ENCODE data around the gene SNTG2. TPM values are rescaled to one million over a fixed set of nuclear protein-coding genes. Genes with fewer than 3 reads are reported as not detected.

The SNTG2 gene
- total RNA-seq, 1 experiment from 2014 or later: not detected

- no peak for DNase-seq
- Mint-ChIP-seq H3K4me1 (ENCODE audit: low read depth, unreplicated experiment) (no peaks in the 10 kb centered on the region), H3K27ac (ENCODE audit: unreplicated experiment) (no peak overlapping the region), H3K27me3 (ENCODE audit: insufficient read depth, unreplicated experiment) (peaks cover 18% of the 10 kb centered on the region), H3K4me3 (ENCODE audit: unreplicated experiment) (no peak overlapping the region), H3K9me3 (ENCODE audit: unreplicated experiment) (no peaks in the 10 kb centered on the region), H3K36me3 (ENCODE audit: insufficient read depth, unreplicated experiment) (no peaks in the 10 kb centered on the region)
- TF ChIP-seq CTCF (IDR thresholded peaks at IDR 0.05; ENCODE audit: insufficient read depth in 1 of 2, low read depth in 1 of 2, low read length in 1 of 2, severe bottlenecking in 1 of 2, unreplicated experiment in 1 of 2): no peak
- no peak overlapping the region for H3K4me3 ChIP-seq (ENCODE audit: low read depth, low read length)
- POLR2A ChIA-PET: no interaction called here
- H3K9me3 ChIP-seq: no peaks in the 10 kb centered on the region
- intact Hi-C loops (cut with micrococcal nuclease; ENCODE audit: unreplicated experiment): no loop called here
- BruUV-seq (replicated peaks): no TSS peak
- H3K27me3 ChIP-seq (replicated peaks; ENCODE audit: control insufficient read depth, insufficient read depth, low read length): no peaks in the 10 kb centered on the region; the same call in 1 of the 2 replicates
- CTCF ChIA-PET: interaction anchor here (0.6 kb wide), 1 partner anchor 220 kb away, joined by 3 read pairs; no protein-coding TSS in a partner anchor
- no peaks in the 10 kb centered on the region for H3K36me3 ChIP-seq (ENCODE audit: control insufficient read depth, insufficient read depth, low read length)
- H3K4me1 ChIP-seq: no peaks in the 10 kb centered on the region
Observed at GRCh38 chr2:1268034-1268433, 317.4 kb downstream of the SNTG2 start.

GRCh38 chr2:1269812-1270211 is 319.2 kb downstream of the SNTG2 start:
- Mint-ChIP-seq H3K4me3 (ENCODE audit: unreplicated experiment) (no peak overlapping the region), H3K9me3 (ENCODE audit: unreplicated experiment) (no peaks in the 10 kb centered on the region), H3K36me3 (ENCODE audit: insufficient read depth, unreplicated experiment) (no peaks in the 10 kb centered on the region), H3K4me1 (ENCODE audit: low read depth, unreplicated experiment) (no peaks in the 10 kb centered on the region), H3K27ac (ENCODE audit: unreplicated experiment) (no peak overlapping the region), H3K27me3 (ENCODE audit: insufficient read depth, unreplicated experiment) (peaks cover 18% of the 10 kb centered on the region)
- no TSS peak for BruUV-seq (replicated peaks)
- no peaks in the 10 kb centered on the region for H3K9me3 ChIP-seq
- no peak overlapping the region for H3K4me3 ChIP-seq (ENCODE audit: low read depth, low read length)
- TF ChIP-seq CTCF (IDR thresholded peaks at IDR 0.05; ENCODE audit: insufficient read depth in 1 of 2, low read depth in 1 of 2, low read length in 1 of 2, severe bottlenecking in 1 of 2, unreplicated experiment in 1 of 2): no peak
- no peaks in the 10 kb centered on the region for H3K27me3 ChIP-seq (replicated peaks; ENCODE audit: control insufficient read depth, insufficient read depth, low read length)
- intact Hi-C loops (cut with micrococcal nuclease; ENCODE audit: unreplicated experiment): no loop called here
- no peaks in the 10 kb centered on the region for H3K36me3 ChIP-seq (ENCODE audit: control insufficient read depth, insufficient read depth, low read length)
- POLR2A ChIA-PET: no interaction called here
- H3K4me1 ChIP-seq: no peaks in the 10 kb centered on the region
- CTCF ChIA-PET: no interaction called here
- no peak for DNase-seq

GRCh38 chr2:1272835-1273234 is 322.2 kb downstream of the SNTG2 start:
- peaks cover 9% of the 10 kb centered on the region for H3K27me3 Mint-ChIP-seq (ENCODE audit: insufficient read depth, unreplicated experiment)
- H3K36me3 Mint-ChIP-seq (ENCODE audit: insufficient read depth, unreplicated experiment): no peaks in the 10 kb centered on the region
- H3K4me3 ChIP-seq (ENCODE audit: low read depth, low read length): no peak overlapping the region
- no peak for TF ChIP-seq CTCF (IDR thresholded peaks at IDR 0.05; ENCODE audit: insufficient read depth in 1 of 2, low read depth in 1 of 2, low read length in 1 of 2, severe bottlenecking in 1 of 2, unreplicated experiment in 1 of 2)
- ChIA-PET POLR2A (no interaction called here), CTCF (no interaction called here)
- no peaks in the 10 kb centered on the region for H3K4me1 ChIP-seq
- no peak for DNase-seq
- H3K9me3 ChIP-seq: no peaks in the 10 kb centered on the region; the same call in 1 of the 2 replicates
- H3K27ac Mint-ChIP-seq (ENCODE audit: unreplicated experiment): no peak overlapping the region
- BruUV-seq (replicated peaks): no TSS peak
- no peak overlapping the region for H3K4me3 Mint-ChIP-seq (ENCODE audit: unreplicated experiment)
- H3K27me3 ChIP-seq (replicated peaks; ENCODE audit: control insufficient read depth, insufficient read depth, low read length): no peaks in the 10 kb centered on the region
- H3K4me1 Mint-ChIP-seq (ENCODE audit: low read depth, unreplicated experiment): no peaks in the 10 kb centered on the region
- H3K9me3 Mint-ChIP-seq (ENCODE audit: unreplicated experiment): peaks cover 9% of the 10 kb centered on the region
- intact Hi-C loops (cut with micrococcal nuclease; ENCODE audit: unreplicated experiment): no loop called here
- no peaks in the 10 kb centered on the region for H3K36me3 ChIP-seq (ENCODE audit: control insufficient read depth, insufficient read depth, low read length)
